Right atrium auricular region (tissue), 2 donors: ENCODE measurements around the gene GLB1L2. TPM values are rescaled to one million over a fixed set of nuclear protein-coding genes. Genes with fewer than 3 reads are reported as not detected.

Source experiments
- DNase-seq: peaks from one replicate; pipeline ENCODE4 v3.0.0-alpha.2; 2019; ENCODE audit warnings: low spot score
- H3K27ac ChIP-seq, 2 donors: fragments of 200-600 bp; sonication (generic); 1 replicate in 1 of 2; 2 replicates in 1 of 2; pipeline ENCODE4 v1.5.1; 2016 to 2019
- H3K27me3 ChIP-seq, 2 donors: fragments of 200-600 bp; sonication (generic); one replicate each; pipeline versions ENCODE4 v1.5.1 to v1.6.0; 2017 to 2019
- H3K36me3 ChIP-seq: fragments of 200-600 bp; sonication (generic); one replicate; pipeline ENCODE4 v1.5.1; 2016
- H3K4me1 ChIP-seq, 2 donors: fragments of 200-600 bp; sonication (generic); one replicate each; pipeline versions ENCODE4 v1.5.1 to v1.6.0; 2017 to 2019
- H3K4me3 ChIP-seq, 2 donors: fragments of 200-600 bp; sonication (generic); 1 replicate in 1 of 2; 2 replicates in 1 of 2; pipeline ENCODE4 v1.5.1; 2017 to 2019; ENCODE audit warnings: mild to moderate bottlenecking in 1 of 2, moderate library complexity in 1 of 2
- H3K9me3 ChIP-seq, 2 donors: fragments of 200-600 bp; sonication (generic); one replicate each; pipeline ENCODE4 v1.5.1; 2019
- CTCF ChIP-seq, 2 donors: fragments of 200-600 bp; sonication (generic); IDR thresholded peaks; one replicate each; pipeline ENCODE4 v1.5.1; 2019; ENCODE audit warnings: antibody characterized with exemption in 2 of 2
- total RNA-seq, 2 donors: library from RNA; depleted of rRNA; stranded (reverse); fragments of >200 nt; gene quantifications; one replicate each; pipeline ENCODE4 v1.1.0, GENCODE V29; 2016

GLB1L2 gene
- total RNA-seq, 2 donors from 2014 or later: 0.22 to 2.4 TPM

GRCh38 chr11:134350381-134350780, 18.6 kb downstream of the GLB1L2 start:
- Histone ChIP-seq H3K4me3 (no peak overlapping the region), H3K4me1 (no peaks in the 10 kb centered on the region), H3K9me3 (peaks cover 0 to 10% of the 10 kb centered on the region in 2 donors), H3K36me3 (no peaks in the 10 kb centered on the region), H3K27ac (no peak overlapping the region), H3K27me3 (no peaks in the 10 kb centered on the region)
- no peak for DNase-seq
- TF ChIP-seq CTCF (IDR thresholded peaks at IDR 0.05): no peak

- no peak overlapping the region for H3K27ac ChIP-seq
- peaks cover 0 to 10% of the 10 kb centered on the region in 2 donors for H3K9me3 ChIP-seq
- no peak for TF ChIP-seq CTCF (IDR thresholded peaks at IDR 0.05)
- H3K27me3 ChIP-seq: no peaks in the 10 kb centered on the region
- no peak for DNase-seq
- no peaks in the 10 kb centered on the region for H3K4me1 ChIP-seq
- H3K36me3 ChIP-seq: no peaks in the 10 kb centered on the region
- no peak overlapping the region for H3K4me3 ChIP-seq
Observed at GRCh38 chr11:134352111-134352510, 20.3 kb downstream of the GLB1L2 start.

GRCh38 chr11:134355136-134355535, 23.3 kb downstream of the GLB1L2 start:
- peaks cover 0 to under 1% of the 10 kb centered on the region in 2 donors for H3K4me1 ChIP-seq
- no peaks in the 10 kb centered on the region for H3K27me3 ChIP-seq
- no peak for DNase-seq
- no peak overlapping the region for H3K4me3 ChIP-seq
- H3K9me3 ChIP-seq: peaks cover 0 to 10% of the 10 kb centered on the region in 2 donors
- no peak overlapping the region for H3K27ac ChIP-seq
- TF ChIP-seq CTCF (IDR thresholded peaks at IDR 0.05): no peak
- H3K36me3 ChIP-seq: no peaks in the 10 kb centered on the region

- Histone ChIP-seq H3K36me3 (no peaks in the 10 kb centered on the region), H3K27ac (no peak overlapping the region), H3K9me3 (peaks cover 0 to 10% of the 10 kb centered on the region in 2 donors), H3K27me3 (no peaks in the 10 kb centered on the region), H3K4me1 (peaks cover 0 to 5% of the 10 kb centered on the region in 2 donors), H3K4me3 (no peak overlapping the region)
- DNase-seq: no peak
- TF ChIP-seq CTCF (IDR thresholded peaks at IDR 0.05): no peak
Observed at GRCh38 chr11:134355656-134356055, 23.9 kb downstream of the GLB1L2 start.

GRCh38 chr11:134356656-134357544, 25.1 kb downstream of the GLB1L2 start:
- no peak overlapping the region for H3K4me3 ChIP-seq
- peaks cover 0 to 5% of the 10 kb centered on the region in 2 donors for H3K4me1 ChIP-seq
- no peak overlapping the region for H3K27ac ChIP-seq
- H3K27me3 ChIP-seq: no peaks in the 10 kb centered on the region
- TF ChIP-seq CTCF (IDR thresholded peaks at IDR 0.05): no peak
- DNase-seq: no peak
- no peaks in the 10 kb centered on the region for H3K36me3 ChIP-seq
- peaks cover 0 to 10% of the 10 kb centered on the region in 2 donors for H3K9me3 ChIP-seq
